Measurements from ENCODE around the gene CDH20.
A peak's percentile ranks its signal among the peaks of the same experiment; 100 is the strongest.

The CDH20 gene

GRCh38 chr18:61474341-61474740 is 141.1 kb downstream of the CDH20 start:
- no peak for TF ChIP-seq GATA1 (IDR thresholded peaks at IDR 0.05; ENCODE audit: low read depth, low read length)
- TF ChIP-seq POLR2A (IDR thresholded peaks at IDR 0.05; ENCODE audit: low read length) = no peak
- no peak for DNase-seq

GRCh38 chr18:61474918-61475317 is 141.7 kb downstream of the CDH20 start:
- TF ChIP-seq GATA1 (IDR thresholded peaks at IDR 0.05; ENCODE audit: low read depth, low read length) (no peak), POLR2A (IDR thresholded peaks at IDR 0.05; ENCODE audit: low read length) (no peak)
- no peak for DNase-seq

- TF ChIP-seq GATA1 (IDR thresholded peaks at IDR 0.05; ENCODE audit: low read depth, low read length) (no peak), POLR2A (IDR thresholded peaks at IDR 0.05; ENCODE audit: low read length) (no peak)
- DNase-seq = no peak
Measured at GRCh38 chr18:61475931-61476330, 142.7 kb downstream of the CDH20 start.

GRCh38 chr18:61489334-61489733 is 156.1 kb downstream of the CDH20 start:
- no peak for TF ChIP-seq POLR2A (IDR thresholded peaks at IDR 0.05; ENCODE audit: low read length)
- no peak for TF ChIP-seq GATA1 (IDR thresholded peaks at IDR 0.05; ENCODE audit: low read depth, low read length)

GRCh38 chr18:61496374-61496773 is 163.1 kb downstream of the CDH20 start:
- TF ChIP-seq POLR2A (IDR thresholded peaks at IDR 0.05; ENCODE audit: low read length) = no peak
- TF ChIP-seq GATA1 (IDR thresholded peaks at IDR 0.05; ENCODE audit: low read depth, low read length) = no peak
- DNase-seq = no peak

More at GRCh38 chr18:61489334-61489733, 156.1 kb downstream of the CDH20 start:
- no peak for DNase-seq

GRCh38 chr18:61497422-61497821 is 164.2 kb downstream of the CDH20 start:
- no peak for DNase-seq
- TF ChIP-seq POLR2A (IDR thresholded peaks at IDR 0.05; ENCODE audit: low read length) (no peak), GATA1 (IDR thresholded peaks at IDR 0.05; ENCODE audit: low read depth, low read length) (no peak)

GRCh38 chr18:61502472-61502871 is 169.2 kb downstream of the CDH20 start:
- DNase-seq = peak; percentile 35 to 56
- no peak for TF ChIP-seq GATA1 (IDR thresholded peaks at IDR 0.05; ENCODE audit: low read depth, low read length)
- no peak for TF ChIP-seq POLR2A (IDR thresholded peaks at IDR 0.05; ENCODE audit: low read length)

GRCh38 chr18:61503688-61504087 is 170.5 kb downstream of the CDH20 start:
- no peak for DNase-seq

GRCh38 chr18:61528961-61529360 is 195.7 kb downstream of the CDH20 start:
- no peak for DNase-seq

More at GRCh38 chr18:61503688-61504087, 170.5 kb downstream of the CDH20 start:
- TF ChIP-seq POLR2A (IDR thresholded peaks at IDR 0.05; ENCODE audit: low read length) (no peak), GATA1 (IDR thresholded peaks at IDR 0.05; ENCODE audit: low read depth, low read length) (no peak)

GRCh38 chr18:61530681-61531080 is 197.5 kb downstream of the CDH20 start:
- TF ChIP-seq GATA1 (IDR thresholded peaks at IDR 0.05; ENCODE audit: low read depth, low read length) = no peak
- TF ChIP-seq POLR2A (IDR thresholded peaks at IDR 0.05; ENCODE audit: low read length) = no peak
- no peak for DNase-seq

More at GRCh38 chr18:61528961-61529360, 195.7 kb downstream of the CDH20 start:
- TF ChIP-seq POLR2A (IDR thresholded peaks at IDR 0.05; ENCODE audit: low read length) (no peak), GATA1 (IDR thresholded peaks at IDR 0.05; ENCODE audit: low read depth, low read length) (no peak)

- TF ChIP-seq POLR2A (IDR thresholded peaks at IDR 0.05; ENCODE audit: low read length) (no peak), GATA1 (IDR thresholded peaks at IDR 0.05; ENCODE audit: low read depth, low read length) (no peak)
- no peak for DNase-seq
Measured at GRCh38 chr18:61531182-61531581, 198.0 kb downstream of the CDH20 start.

GRCh38 chr18:61531891-61532290 is 198.7 kb downstream of the CDH20 start:
- TF ChIP-seq GATA1 (IDR thresholded peaks at IDR 0.05; ENCODE audit: low read depth, low read length) (no peak), POLR2A (IDR thresholded peaks at IDR 0.05; ENCODE audit: low read length) (no peak)
- no peak for DNase-seq

GRCh38 chr18:61535401-61535800 is 202.2 kb downstream of the CDH20 start:
- TF ChIP-seq POLR2A (IDR thresholded peaks at IDR 0.05; ENCODE audit: low read length) = no peak
- no peak for TF ChIP-seq GATA1 (IDR thresholded peaks at IDR 0.05; ENCODE audit: low read depth, low read length)
- DNase-seq = no peak

GRCh38 chr18:61541673-61542072 is 208.4 kb downstream of the CDH20 start:
- no peak for DNase-seq
- TF ChIP-seq GATA1 (IDR thresholded peaks at IDR 0.05; ENCODE audit: low read depth, low read length) = no peak
- no peak for TF ChIP-seq POLR2A (IDR thresholded peaks at IDR 0.05; ENCODE audit: low read length)

GRCh38 chr18:61542596-61542995 is 209.4 kb downstream of the CDH20 start:
- DNase-seq = no peak
- TF ChIP-seq GATA1 (IDR thresholded peaks at IDR 0.05; ENCODE audit: low read depth, low read length) (no peak), POLR2A (IDR thresholded peaks at IDR 0.05; ENCODE audit: low read length) (no peak)

GRCh38 chr18:61543518-61543917 is 210.3 kb downstream of the CDH20 start:
- DNase-seq = no peak
- TF ChIP-seq POLR2A (IDR thresholded peaks at IDR 0.05; ENCODE audit: low read length) (no peak), GATA1 (IDR thresholded peaks at IDR 0.05; ENCODE audit: low read depth, low read length) (no peak)
